GM21447 (cell line): ENCODE results near the gene TRPC4AP.
"Not testable (repeated sequence)": the region's sequence is repeated elsewhere in the genome, so short reads cannot be mapped to it uniquely, and the experiment has no call there.

ENCODE experiments used
- ATAC-seq: cut with Tn5 transposase; IDR thresholded peaks from one replicate; pipeline ENCODE4 v1.9.1; 2021; ENCODE audit not compliant: unreplicated experiment

Gene TRPC4AP, protein sequence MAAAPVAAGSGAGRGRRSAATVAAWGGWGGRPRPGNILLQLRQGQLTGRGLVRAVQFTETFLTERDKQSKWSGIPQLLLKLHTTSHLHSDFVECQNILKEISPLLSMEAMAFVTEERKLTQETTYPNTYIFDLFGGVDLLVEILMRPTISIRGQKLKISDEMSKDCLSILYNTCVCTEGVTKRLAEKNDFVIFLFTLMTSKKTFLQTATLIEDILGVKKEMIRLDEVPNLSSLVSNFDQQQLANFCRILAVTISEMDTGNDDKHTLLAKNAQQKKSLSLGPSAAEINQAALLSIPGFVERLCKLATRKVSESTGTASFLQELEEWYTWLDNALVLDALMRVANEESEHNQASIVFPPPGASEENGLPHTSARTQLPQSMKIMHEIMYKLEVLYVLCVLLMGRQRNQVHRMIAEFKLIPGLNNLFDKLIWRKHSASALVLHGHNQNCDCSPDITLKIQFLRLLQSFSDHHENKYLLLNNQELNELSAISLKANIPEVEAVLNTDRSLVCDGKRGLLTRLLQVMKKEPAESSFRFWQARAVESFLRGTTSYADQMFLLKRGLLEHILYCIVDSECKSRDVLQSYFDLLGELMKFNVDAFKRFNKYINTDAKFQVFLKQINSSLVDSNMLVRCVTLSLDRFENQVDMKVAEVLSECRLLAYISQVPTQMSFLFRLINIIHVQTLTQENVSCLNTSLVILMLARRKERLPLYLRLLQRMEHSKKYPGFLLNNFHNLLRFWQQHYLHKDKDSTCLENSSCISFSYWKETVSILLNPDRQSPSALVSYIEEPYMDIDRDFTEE

DNA sequence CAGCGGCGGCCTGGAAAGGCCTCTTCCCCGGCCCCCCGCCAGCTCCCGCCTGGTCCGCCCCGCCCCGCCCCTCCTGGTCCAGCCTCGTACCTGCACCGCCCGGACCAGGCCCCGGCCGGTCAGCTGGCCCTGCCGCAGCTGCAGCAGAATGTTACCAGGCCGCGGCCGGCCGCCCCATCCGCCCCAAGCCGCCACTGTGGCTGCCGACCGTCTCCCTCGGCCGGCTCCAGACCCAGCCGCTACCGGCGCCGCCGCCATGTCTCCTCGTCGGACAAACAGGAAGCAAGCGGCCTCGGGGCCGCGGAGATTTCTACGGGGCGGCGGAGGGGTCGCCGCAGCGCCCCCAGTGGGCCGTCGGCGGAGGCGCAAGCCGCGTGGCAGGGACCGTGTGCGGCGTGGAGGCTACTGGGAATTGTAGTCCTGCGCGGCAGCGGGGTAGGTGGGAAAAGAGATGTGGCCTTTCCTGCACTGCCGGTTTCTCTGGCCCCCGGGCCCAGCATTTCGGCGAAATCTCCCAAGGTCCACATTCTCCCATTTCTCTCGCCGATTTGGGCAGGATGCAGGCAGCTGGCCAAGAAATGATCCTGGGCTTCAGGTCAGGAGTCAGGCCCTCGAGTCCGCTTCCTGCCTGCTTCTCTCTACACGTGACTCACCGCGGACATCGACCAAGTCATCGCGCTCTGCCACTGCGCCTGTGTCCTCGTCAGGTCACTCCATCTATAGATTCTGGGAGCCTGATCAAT is at the start of gene TRPC4AP:
TRPC4AP (minus strand) TSS at position 284 of the 743 bp plus-strand sequence; CDS start at position 258, 26 bp downstream.
- peak; percentile 93 for ATAC-seq

DNA sequence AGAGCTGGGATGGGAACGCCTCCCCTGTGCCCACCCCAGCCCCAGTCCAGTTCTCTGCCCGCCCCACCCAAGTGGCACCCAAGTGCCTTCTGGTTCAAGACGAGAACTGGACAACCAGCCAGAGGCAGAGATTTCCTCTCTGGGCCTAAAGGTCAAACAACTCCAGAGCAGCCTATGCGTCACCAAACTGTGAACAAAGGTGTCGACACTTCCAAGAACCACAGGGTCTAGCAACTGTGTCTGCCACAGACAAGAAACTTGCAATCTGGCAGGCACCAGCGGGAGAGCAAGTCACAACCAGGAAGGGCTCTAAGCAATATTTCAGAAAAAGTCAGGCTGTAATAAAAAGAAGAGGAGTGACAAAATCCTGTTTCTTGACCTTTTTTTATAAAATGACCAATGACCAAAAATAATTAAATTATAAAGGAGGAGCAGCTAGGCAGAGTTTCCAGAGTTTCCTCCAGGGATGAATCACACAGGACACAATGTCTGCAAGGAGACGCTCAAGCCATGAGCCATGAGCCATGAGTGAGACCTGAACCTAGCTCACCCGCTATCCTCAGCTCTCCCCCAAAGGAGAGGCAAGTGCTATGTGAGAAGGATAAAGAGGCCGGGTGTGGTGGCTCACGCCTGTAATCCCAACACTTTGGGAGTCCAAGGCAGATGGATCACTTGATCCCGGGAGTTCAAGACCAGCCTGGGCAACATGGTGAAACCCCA is 43.4 kb upstream of the TRPC4AP start:
- no peak for ATAC-seq

DNA sequence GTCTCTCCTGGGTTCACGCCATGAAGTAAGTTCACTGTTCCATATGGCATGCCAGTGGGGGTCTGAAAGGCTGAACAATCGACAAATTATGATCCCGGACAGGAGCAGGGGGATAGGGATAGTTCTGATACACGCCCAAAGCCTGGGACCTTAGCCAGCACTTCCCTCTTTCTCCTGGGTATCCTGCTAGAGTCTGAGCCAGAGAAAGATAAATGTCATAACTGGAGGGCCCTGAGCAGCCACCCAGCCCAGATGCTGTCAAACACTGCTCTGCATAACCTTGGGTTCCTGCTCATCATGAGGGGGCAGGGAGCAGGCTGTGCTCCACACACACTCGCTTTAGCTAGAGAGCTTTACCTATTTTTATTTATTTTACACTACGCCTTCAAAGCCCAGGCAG is 42.3 kb upstream of the TRPC4AP start:
- no peak for ATAC-seq

DNA sequence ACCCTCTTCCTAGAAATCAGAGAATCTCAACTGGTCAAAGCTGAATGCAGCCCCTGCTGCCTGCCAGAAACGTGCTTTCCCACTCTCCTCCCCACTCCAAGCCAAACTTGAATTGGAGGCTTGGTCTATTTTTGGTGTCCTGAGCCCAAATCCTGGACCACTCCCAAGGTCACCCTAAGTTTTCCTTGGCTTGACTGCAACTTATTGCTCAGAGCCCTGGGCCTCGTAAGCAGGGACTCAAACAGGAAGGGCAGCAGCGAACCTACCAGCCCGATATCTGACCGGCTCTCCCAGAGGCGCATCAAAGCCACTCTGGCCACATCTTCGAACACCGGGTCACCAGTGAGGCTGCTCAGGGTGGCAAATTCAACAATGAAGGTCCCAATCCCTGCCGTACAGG is 41.9 kb upstream of the TRPC4AP start:
- ATAC-seq: no peak

DNA sequence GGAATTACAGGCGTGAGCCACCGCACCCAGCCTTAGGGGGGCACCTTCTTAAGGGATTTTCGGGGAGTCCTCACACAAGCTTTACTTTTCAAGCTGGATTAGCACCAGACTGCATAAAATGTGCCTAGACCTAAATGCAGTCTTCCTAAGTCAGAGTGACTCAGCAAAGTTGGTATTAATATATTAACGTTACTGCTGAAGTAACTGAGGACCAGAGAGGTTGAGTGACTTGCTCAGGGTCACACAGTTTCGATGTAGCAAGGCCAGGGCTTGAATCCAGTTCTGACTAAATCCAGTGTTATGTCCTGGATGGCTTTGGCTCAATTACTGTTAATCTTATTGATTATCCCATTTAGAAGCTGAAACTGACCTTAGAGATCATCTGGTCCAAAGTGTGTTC is 41.1 kb upstream of the TRPC4AP start:
- no peak for ATAC-seq

DNA sequence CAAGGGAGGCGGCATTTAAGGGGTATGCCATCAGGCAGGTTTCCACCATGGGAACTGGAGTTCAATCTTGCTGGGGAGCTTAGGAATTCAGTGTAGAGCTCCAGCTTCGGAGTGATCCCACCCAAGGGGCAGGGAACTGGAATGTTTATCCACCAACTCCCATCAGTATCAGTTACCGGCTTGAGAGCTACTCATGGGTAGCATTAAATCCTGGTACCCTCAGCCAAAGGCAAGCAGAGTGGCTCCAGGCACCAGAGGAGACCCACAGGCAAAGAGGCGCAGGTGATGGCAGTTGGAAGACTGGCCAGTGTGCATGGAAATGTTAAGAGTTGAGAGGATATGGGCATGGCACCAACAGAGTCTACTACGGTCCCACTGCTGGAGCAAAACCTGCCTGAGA is 40.4 kb upstream of the TRPC4AP start:
- ATAC-seq: no peak

DNA sequence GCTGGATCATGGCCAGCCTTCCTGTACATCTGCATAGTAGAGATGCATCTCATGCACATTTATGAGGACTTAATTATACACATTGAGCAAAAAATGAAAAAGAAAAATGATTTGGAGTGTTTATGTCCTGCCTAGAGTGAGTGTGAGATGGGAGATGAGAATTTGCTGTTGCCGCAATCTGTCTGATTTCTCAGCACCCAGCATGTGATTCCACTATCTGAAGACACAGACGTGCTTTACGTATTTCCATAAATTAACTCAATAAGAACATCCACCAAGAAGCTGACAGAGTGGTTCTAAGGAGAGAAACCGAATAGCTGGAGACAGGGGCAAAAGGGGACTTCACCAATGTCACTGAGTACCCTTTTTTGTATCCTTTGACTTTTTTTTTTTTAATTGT is 39.3 kb upstream of the TRPC4AP start:
- no peak for ATAC-seq

DNA sequence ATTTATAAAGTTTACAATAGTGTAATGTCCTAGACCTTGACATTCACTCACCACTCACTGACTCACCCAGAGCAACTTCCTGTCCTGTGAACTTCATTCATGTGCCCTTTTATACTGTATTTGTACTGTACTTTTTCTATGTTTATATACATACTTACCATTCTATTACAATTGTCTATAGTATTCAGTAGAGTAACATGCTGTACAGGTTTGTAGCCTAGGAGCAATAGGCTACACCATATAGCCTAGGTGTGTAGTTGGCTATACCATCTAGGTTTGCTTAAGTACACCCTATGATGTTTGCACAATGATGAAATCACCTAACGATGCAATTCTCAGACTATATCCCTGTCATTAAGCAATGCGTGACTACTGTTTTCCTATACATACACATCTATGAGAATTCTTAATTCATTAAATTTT is 37.1 kb upstream of the TRPC4AP start:
- no peak for ATAC-seq

DNA sequence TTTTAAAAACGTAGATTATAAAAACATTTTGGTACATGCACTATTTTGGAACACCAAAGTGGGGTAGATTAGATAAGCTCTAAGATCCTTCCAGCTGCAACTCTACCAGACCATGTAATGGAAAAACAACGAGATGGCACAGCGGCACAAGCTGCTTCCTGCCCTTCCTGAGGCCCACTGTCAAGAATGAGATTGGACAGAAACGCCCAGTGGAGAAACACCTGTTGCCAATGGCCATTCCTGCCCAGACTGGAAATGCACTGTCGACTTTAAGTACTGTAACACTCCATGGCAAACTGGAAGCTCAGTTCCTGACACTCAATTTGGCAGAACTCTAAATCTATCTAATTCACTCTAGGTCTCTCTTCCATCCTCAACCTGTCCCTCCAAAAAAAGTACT is 33.1 kb upstream of the TRPC4AP start:
- no peak for ATAC-seq

DNA sequence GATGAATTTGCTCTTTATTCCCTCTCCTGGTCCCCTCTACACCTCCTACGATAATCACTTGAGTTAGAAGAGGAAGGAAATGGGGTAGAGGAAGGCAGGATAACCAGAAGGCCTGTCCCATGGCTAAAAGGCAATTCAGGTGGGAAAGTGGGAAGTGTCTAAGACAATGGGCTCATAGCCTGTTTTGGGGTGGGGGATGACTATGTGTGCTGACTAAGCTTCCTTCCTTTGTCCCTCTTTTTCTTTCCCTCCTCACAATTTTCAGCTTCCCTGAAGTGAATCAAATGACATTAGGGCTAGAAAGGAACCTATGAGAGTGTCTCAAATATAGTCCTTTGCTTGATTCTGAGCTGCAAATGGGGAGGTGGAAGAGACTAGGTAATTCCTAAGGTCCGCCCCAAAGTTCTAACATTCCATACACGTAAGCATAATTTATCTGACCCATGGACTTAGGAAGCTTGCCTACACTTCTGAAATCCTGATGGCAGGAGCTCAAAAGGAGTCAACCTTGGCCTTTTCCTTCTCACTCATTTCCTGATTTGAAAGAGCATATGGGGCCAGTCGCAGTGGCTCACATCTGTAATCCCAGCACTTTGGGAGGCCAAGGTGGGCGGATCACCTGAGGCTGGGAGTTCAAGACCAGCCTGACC is 30.3 kb upstream of the TRPC4AP start:
- no peak for ATAC-seq

DNA sequence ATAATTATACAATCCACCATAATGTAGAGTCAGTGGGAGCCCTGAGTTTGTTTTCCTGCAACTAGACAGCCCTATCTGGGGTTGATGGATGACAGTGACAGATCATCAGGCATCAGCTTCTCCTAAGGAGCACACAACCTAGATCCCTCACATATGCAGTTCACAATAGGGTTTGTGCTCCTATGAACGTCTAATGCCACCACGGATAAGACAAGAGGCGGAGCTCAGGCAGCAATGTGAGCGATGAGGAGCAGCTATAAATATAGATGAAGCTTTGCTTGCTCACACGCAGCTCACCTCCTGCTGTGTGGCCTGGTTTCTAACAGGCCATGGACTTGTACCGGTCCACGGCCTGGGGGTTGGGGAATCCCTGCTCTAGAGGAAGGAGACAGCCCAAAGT is 28.6 kb upstream of the TRPC4AP start:
- no peak for ATAC-seq

DNA sequence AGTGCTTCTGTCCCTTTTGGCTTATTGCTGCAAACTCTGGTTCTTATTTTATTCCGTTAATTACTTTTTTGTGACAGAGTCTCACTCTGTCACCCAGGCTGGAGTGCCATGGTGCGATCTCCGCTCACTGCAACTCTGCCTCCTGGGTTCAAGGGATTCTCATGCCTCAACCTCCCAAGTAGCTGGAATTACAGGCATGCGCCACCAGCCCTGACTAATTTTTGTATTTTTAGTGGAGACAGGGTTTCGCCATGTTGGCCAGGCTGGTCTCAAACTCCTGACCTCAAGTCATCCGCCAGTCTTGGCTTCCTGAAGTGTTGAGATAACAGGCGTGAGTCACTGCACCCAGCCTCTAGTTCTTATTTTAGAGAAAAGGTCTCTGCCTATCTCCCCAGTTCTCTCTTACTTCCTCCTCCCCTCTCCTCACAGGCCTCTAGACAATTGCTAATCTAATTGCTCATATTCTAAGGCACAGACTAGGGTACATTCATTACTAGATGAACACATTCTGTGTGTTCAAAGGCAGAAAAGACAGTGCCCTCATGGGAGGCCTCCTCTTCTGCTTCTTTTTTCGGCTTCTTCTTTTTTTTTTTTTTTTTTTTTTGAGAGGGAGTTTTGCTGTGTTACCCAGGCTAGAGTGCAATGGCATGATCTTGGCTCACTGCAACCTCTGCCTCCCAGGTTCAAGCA is 27.6 kb upstream of the TRPC4AP start:
- no peak for ATAC-seq

DNA sequence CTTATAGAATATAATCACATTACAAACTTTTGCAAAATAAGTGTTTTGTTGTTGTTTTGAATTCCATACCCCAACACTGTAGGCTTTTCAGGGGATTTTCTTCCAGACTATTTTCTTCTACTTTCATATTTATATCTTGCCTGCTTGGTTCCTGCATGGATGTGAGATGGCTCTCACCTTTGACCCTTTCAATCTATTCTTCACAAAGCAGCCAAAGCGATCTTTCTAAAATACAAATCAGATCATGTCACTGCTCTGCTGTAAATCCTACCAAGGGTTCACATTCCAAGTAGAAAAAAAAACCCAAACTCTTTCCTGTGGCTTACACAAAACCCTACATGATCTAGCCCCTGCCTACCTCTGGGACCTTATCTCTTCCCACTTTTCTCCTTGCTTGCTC is 25.0 kb upstream of the TRPC4AP start:
- ATAC-seq: no peak

DNA sequence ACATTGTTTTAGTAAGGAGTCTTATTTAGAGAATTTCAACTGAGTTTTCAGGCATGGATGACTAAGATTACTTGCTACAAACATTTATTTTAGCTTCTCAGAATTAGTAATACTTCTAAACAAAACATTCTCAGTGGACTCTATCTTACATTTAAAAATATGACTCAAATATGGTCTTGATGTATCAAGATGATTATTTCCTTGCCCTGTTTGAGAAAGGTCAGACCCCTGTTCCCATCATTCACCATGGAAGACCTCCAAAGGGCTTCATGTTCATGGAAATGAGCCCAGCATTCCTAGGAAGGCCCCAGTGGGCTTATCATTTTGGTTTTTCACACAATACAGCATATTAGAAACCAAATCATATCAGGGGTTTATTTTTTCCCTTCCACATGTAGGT is 24.6 kb upstream of the TRPC4AP start:
- ATAC-seq: no peak

DNA sequence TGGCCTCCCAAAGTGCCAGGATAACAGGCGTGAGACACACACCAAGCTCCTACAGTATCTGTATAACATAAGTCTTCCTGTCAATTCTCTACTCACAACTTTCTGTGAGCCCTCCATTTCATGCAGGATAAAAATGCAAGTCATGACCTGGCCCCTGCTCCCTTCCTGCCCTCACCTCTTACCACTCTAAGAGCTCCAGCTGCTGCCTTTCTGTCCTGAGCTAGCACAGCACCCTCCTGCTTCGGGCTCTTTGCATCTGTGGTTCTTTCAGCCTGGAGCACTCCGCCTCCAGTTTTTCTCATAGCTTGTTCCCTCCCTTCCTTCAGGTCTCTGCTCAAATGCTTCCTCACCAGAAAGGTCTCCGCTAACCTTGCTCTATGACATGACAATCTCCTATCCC is 23.7 kb upstream of the TRPC4AP start:
- ATAC-seq: no peak

DNA sequence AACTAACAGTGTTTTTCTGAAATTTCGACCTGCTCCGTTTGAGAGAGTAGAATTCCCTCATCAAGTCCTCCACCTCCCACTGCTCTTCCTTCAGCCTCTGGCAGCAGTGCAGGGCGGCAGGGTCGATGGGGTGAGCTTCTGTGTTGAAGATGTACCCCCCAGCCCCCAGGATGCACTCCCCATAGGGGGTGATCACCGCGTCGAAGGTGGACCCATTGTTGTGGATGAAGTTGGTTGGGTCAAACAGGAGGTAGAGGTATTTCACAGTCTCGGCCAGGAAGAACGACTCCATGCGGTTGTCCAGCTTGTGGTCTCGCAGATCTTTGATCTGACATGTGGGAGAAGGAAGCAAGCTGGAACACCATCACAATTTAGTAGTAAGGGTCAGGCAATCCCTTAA is 23.0 kb upstream of the TRPC4AP start:
- ATAC-seq: no peak

DNA sequence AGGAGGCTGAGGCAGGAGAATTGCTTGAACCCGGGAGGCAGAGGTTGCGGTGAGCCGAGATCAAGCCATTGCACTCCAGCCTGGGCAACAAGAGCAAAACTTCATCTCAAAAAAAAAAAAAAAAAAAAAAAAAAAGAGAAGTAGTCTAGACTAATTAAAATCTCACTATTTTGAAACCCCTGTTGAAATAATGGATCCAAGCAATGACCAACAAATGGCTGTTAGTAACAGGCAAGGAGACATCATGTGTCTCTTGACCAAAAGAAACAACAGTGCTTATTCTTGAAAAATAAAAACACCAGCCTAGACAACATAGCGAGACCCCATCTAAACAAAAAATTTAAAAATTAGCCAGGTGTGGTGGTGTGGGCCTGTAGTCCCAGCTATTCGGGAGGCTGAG is 19.7 kb upstream of the TRPC4AP start:
- not testable (repeated sequence) for ATAC-seq

DNA sequence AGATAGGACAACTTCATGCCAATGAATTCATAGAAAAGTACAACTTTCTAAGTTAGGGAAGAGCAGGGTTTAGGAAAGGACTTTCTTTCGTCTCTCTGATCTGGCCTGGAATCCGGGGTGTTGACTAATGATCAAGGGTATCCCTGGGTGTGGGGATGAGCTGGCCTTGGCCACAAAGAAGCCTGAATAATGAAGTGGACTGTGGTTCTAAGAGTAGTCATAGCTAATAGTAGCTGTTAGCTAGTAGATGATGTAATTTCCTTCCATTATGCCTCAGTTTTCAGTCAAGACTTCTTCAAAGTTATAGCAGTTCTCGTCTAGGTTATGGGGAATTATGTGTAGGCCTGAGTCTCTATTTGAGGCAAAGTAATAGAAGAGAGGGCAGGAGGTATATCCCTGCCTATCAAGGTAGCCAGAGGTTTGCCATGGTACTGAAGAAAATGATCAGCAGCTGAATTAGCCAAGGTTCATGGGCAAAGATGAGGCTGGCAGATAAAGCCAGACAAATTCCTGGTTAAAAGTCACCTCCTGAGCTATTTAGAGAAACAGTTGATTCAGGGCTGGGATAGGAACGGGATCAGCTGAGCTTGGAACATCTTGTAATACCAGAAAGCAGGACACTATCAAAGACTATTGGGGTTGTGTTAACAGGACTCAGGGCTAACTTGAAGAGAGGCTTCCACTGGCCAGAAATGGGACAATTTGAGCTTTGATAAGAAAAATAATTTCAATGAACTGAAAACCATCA is 18.7 kb upstream of the TRPC4AP start:
- ATAC-seq: no peak

DNA sequence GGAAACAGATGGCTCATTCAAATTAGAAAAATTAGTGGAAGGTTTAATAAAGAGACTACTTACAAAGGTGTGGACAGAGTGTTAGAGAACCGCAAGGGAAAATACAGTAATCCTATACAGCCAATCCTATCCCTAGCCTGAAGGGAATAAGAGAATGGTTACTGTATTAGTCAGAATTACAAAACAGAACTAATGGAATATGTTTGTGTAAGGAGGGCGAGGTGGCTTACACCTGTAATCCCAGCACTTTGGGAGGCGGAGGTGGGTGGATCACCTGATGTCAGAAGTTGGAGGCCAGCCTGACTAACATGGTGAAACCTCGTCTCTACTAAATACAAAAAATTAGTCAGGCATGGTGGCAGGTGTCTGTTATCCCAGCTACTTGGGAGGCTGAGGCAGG is 16.3 kb upstream of the TRPC4AP start:
- no peak for ATAC-seq
